Activated naive CD8-positive, alpha-beta T cell treated with anti-CD3 and anti-CD28 coated beads, Interleukin-2, amount 10 ng/mL, durations not matched to agents 7 days and 5 days (primary cell): ENCODE data around the gene RAB8B. TPM values are rescaled to one million over a fixed set of nuclear protein-coding genes. Genes with fewer than 3 reads are reported as not detected.
"Not testable (repeated sequence)": the region's sequence is repeated elsewhere in the genome, so short reads cannot be mapped to it uniquely, and the experiment has no call there.

Experiments used
- ATAC-seq: fragments of 150-1000 bp; cut with Tn5 transposase; one replicate; pipeline ENCODE4 v1.10.0; 2021; ENCODE audit warnings: low read depth, moderate library complexity
- POLR2A ChIA-PET: fragments of 350-600 bp; sonication (Branson Sonifier 250); formaldehyde crosslinking; loops from one replicate; lab custom pipeline; 2021; ENCODE audit warnings: antibody characterized with exemption; lab: Charles Lee
- DNase-seq: peaks from one replicate; pipeline ENCODE4 v3.0.0; 2021
- H3K27ac Mint-ChIP-seq: one replicate; pipeline ENCODE4 v1.8.0; 2022; ENCODE audit warnings: mild to moderate bottlenecking, mixed read lengths
- H3K27me3 Mint-ChIP-seq: one replicate; pipeline ENCODE4 v1.8.0; 2022; ENCODE audit warnings: mild to moderate bottlenecking, moderate library complexity, mixed read lengths
- H3K36me3 Mint-ChIP-seq: one replicate; pipeline ENCODE4 v1.8.0; 2021; ENCODE audit warnings: mild to moderate bottlenecking, mixed read lengths
- H3K4me1 Mint-ChIP-seq: one replicate; pipeline ENCODE4 v1.8.0; 2021; ENCODE audit warnings: mixed read lengths
- H3K4me3 Mint-ChIP-seq: one replicate; pipeline ENCODE4 v1.8.0; 2022; ENCODE audit warnings: mild to moderate bottlenecking, moderate library complexity, mixed read lengths
- H3K9me3 Mint-ChIP-seq: one replicate; pipeline ENCODE4 v1.8.0; 2021; ENCODE audit warnings: mixed read lengths
- total RNA-seq, 2 experiments: library from RNA; stranded (reverse); gene quantifications; one replicate each; pipeline ENCODE4 v1.2.3, GENCODE V29; 2021

The RAB8B gene
- total RNA-seq, 2 experiments from 2014 or later = 111 TPM

DNA sequence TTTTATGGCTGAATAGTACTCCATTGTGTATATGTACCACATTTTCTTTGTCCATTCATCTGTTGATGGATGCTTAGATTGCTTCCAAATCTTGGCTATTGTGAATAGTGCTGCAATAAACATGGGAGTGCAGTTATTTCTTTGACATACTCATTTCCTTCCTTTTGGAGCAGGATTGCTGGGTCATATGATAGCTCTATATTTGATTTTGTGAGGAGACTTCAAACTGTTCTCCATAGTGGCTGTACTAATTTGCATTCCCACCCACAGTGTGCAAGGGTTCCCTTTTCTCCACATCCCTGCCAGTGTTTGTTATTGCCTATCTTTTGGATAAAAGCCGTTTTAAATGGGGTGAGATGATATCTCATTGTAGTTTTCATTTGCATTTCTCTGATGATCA lies 47.7 kb downstream of the RAB8B start:
- ATAC-seq, H3K9me3 Mint-ChIP-seq, POLR2A ChIA-PET, H3K4me3 Mint-ChIP-seq, DNase-seq, H3K27ac Mint-ChIP-seq, H3K27me3 Mint-ChIP-seq: not testable (repeated sequence)
- Mint-ChIP-seq H3K4me1 (peaks cover 45% of the 10 kb centered on the region), H3K36me3 (peaks cover 33% of the 10 kb centered on the region)

DNA sequence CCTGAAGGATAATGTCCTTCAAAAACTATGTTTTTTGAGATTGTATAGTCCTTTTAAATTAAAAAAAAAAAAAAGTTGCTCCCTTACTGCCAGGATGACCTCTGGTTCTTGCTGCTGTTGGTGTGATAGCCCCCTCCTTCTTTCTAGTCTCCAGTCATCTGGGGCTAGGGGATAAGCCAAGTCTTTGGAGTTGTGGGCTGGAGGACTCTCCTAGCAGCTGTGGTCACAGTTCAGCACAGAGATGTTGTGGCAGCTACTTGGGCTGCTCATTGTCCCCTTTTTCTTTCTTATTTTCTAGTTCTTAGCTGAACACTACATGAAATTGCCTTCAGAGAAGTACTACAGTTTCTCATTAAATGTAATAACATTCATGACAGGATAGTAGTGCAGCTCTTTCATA lies 48.8 kb downstream of the RAB8B start:
- H3K27ac Mint-ChIP-seq = peak overlapping the region; percentile 61
- ATAC-seq (no peak), DNase-seq (no peak)
- peaks cover 42% of the 10 kb centered on the region for H3K4me1 Mint-ChIP-seq
- H3K4me3 Mint-ChIP-seq = no peak overlapping the region
- no peaks in the 10 kb centered on the region for H3K9me3 Mint-ChIP-seq
- peaks cover 37% of the 10 kb centered on the region for H3K36me3 Mint-ChIP-seq
- H3K27me3 Mint-ChIP-seq = no peaks in the 10 kb centered on the region
- POLR2A ChIA-PET = interaction anchor here (0.7 to 1.3 kb wide), 4 partner anchors 45 to 249 kb away, joined by 3 to 4 read pairs (median 3); no protein-coding TSS in a partner anchor

DNA sequence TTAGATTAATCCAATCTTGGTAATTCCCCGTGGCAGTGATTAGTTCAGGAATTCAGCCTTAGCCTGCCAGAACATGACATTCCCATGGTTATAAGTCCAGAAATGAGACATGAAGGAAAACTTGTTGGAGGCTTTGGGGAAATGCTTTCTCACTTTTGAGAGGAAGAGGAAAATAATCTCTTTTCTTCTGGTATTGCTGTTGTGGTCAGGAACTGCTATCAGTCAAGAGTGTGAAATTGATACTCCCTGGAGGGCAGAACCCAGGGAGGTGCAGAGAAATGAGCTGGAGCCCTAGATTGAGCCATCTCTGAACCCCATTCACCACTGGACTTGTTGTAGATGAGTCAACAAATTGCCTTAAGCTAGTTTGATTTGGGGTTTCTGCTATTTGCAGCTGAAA lies 49.4 kb downstream of the RAB8B start:
- Mint-ChIP-seq H3K27me3 (no peaks in the 10 kb centered on the region), H3K4me3 (peak overlapping the region; percentile 9), H3K4me1 (peaks cover 40% of the 10 kb centered on the region), H3K9me3 (peaks cover 1% of the 10 kb centered on the region), H3K36me3 (peaks cover 42% of the 10 kb centered on the region), H3K27ac (no peak overlapping the region)
- ATAC-seq (peak; percentile 62), DNase-seq (no peak)
- POLR2A ChIA-PET = interaction anchor here (0.7 to 1.3 kb wide), 6 partner anchors 39 to 249 kb away, joined by 3 to 8 read pairs (median 3); no protein-coding TSS in a partner anchor

DNA sequence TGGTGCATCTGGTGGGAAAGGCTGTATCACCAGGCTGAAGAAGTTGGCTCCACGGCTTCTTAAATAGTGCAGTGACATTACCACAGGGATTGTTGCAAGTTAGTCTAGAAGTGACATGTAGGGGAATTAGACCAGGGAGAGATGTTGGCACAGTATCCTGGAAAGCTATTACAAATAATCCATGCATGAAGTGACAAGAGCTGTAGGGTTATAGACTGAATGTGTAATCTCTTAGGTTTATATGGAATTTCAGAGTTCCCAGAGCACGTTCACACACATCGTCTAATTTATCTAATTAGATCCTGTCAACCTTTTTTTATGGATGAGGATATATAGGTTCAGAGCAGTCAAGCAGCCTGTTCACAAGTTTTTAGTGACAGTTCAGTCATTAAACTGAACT lies 50.7 kb downstream of the RAB8B start:
- Mint-ChIP-seq H3K27me3 (no peaks in the 10 kb centered on the region), H3K36me3 (peaks cover 37% of the 10 kb centered on the region), H3K4me3 (no peak overlapping the region), H3K9me3 (peaks cover 1% of the 10 kb centered on the region), H3K27ac (no peak overlapping the region), H3K4me1 (peaks cover 44% of the 10 kb centered on the region)
- DNase-seq = no peak
- no peak for ATAC-seq
- POLR2A ChIA-PET = interaction anchor here (1.0 to 1.1 kb wide), 2 partner anchors 21 to 38 kb away, joined by 3 read pairs; no protein-coding TSS in a partner anchor

DNA sequence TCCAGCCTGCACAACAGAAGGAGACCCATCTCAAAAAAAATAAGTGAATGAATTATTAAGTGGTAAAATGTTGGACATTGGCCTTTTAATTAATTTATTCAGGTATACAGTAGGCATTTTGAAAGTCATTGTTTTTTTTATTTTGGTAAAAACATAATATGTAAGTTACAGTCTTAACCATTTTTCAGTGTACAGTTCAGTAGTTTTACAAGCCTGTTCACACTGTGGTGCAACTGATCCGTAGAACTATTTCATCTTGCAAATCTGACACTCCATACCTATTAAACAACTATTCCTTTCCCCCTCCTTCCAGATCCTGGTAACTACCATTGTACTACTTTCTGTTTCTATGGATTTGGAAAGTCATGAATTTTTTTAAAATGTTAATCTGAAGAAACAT lies 51.9 kb downstream of the RAB8B start:
- Mint-ChIP-seq H3K27ac (no peak overlapping the region), H3K36me3 (peaks cover 39% of the 10 kb centered on the region), H3K27me3 (no peaks in the 10 kb centered on the region), H3K4me3 (no peak overlapping the region), H3K4me1 (peaks cover 43% of the 10 kb centered on the region), H3K9me3 (peaks cover 1% of the 10 kb centered on the region)
- DNase-seq = no peak
- POLR2A ChIA-PET = no interaction called here
- ATAC-seq = no peak

DNA sequence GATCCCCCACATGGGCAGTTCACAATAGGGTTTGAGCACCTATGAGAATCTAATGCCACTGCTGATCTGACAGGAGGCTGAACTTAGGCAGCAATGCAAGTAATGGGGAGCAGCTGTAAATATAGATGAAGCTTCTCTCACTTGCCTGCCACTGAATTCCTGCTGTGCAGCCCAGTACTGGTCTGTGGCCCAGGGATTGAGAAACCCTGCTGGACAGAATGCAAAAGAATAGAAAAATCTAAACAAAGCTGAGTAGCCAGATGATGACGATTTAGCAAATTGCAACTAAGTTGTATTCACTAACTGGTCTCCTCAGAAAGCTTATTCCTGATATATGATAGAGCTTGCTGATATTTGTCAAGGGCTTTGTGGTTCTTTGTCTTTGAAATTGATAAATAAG lies 53.7 kb downstream of the RAB8B start:
- Mint-ChIP-seq H3K4me1 (peaks cover 37% of the 10 kb centered on the region), H3K27me3 (no peaks in the 10 kb centered on the region), H3K27ac (no peak overlapping the region), H3K36me3 (peaks cover 44% of the 10 kb centered on the region), H3K4me3 (no peak overlapping the region), H3K9me3 (peaks cover 1% of the 10 kb centered on the region)
- no peak for ATAC-seq
- DNase-seq = no peak
- POLR2A ChIA-PET = interaction anchor here (0.9 to 1.6 kb wide), 3 partner anchors 10 to 52 kb away, joined by 3 to 4 read pairs (median 3); no protein-coding TSS in a partner anchor

DNA sequence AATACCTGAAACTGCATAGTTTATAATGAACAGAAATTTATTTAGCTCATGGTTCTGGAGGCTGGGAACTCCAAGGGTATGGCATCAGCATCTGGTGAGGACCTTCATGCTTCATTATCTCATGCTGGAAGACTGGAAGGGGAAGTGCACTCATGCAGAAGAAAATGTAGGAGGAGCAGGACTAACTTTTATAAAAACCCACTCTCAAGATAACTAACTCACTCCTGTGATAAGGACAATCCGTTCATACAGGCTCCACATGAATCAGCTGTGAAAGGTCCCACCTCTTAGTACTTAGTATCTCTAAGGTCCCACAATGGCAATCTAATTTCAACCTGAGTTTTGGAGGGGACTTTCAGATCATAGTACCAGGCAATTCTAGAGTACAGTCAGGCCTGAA lies 54.4 kb downstream of the RAB8B start:
- H3K9me3 Mint-ChIP-seq = peaks cover 1% of the 10 kb centered on the region
- no peak overlapping the region for H3K27ac Mint-ChIP-seq
- peaks cover 33% of the 10 kb centered on the region for H3K4me1 Mint-ChIP-seq
- no peaks in the 10 kb centered on the region for H3K27me3 Mint-ChIP-seq
- ATAC-seq (no peak), DNase-seq (no peak)
- POLR2A ChIA-PET = interaction anchor here (0.9 to 1.6 kb wide), 3 partner anchors 11 to 53 kb away, joined by 3 to 4 read pairs (median 3); no protein-coding TSS in a partner anchor
- H3K36me3 Mint-ChIP-seq = peaks cover 42% of the 10 kb centered on the region
- no peak overlapping the region for H3K4me3 Mint-ChIP-seq

DNA sequence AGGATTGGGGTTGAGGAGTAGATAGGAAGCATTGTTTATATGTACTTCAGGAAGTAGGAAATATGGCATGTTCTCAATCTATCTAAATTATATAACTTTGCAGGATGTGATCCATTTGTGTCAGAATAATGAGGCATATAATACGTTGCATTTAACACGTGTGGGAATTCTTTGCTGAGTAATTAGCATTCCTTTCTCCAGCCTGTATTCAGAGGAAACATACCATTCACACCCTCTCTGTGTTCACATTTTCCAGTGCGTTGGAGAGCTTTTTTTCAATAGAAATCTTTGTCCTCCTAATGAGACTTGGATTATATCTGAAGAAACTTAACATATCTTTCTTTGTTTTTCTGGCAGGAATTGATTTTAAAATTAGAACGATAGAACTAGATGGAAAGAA lies 55.0 kb downstream of the RAB8B start:
- peak overlapping the region; percentile 46 for H3K27ac Mint-ChIP-seq
- H3K4me3 Mint-ChIP-seq = peak overlapping the region; percentile 25
- no peaks in the 10 kb centered on the region for H3K27me3 Mint-ChIP-seq
- peaks cover 29% of the 10 kb centered on the region for H3K4me1 Mint-ChIP-seq
- DNase-seq (no peak), ATAC-seq (no peak)
- H3K9me3 Mint-ChIP-seq = peaks cover 1% of the 10 kb centered on the region
- H3K36me3 Mint-ChIP-seq = peaks cover 42% of the 10 kb centered on the region
- POLR2A ChIA-PET = interaction anchor here (1.6 kb wide), 1 partner anchor 54 kb away, joined by 4 read pairs; no protein-coding TSS in a partner anchor

DNA sequence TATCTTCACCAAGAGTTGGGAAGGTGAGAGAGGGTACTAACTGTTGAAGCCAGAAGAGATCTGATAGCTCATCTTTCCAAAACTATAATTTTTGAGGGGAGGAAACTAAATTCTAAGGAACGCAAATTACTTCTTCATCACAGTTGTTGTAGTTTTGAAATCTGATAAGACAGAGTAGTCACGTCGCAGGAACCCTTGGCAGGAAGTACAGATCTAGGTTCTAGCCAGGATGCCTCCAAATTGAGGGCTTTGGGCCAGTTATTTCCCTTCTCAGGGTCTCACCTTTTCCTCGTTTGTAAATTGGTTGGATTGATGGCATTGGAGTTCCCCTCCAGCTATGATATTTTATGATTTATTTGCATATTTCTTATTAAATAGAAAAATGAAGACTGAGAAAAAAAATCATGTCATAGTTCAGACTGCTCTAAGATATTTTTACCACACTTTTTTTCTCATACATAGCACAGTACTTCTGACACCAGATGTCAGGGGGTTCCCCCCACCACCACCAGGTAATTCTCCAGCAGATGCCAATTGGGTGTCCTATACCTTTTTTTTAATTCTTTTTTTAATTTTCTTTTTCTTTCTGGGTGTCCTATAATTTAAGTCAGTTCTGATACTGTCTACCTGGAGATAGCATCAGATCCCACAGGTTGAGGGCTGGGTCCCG lies 55.7 kb downstream of the RAB8B start:
- Mint-ChIP-seq H3K4me3 (peak overlapping the region; percentile 25), H3K4me1 (peaks cover 26% of the 10 kb centered on the region), H3K9me3 (peaks cover 1% of the 10 kb centered on the region), H3K36me3 (peaks cover 46% of the 10 kb centered on the region), H3K27me3 (no peaks in the 10 kb centered on the region), H3K27ac (peak overlapping the region; percentile 46)
- peak; percentile 70 for ATAC-seq
- no peak for DNase-seq
- POLR2A ChIA-PET = interaction anchor here (1.3 kb wide), 1 partner anchor 53 kb away, joined by 3 read pairs; no protein-coding TSS in a partner anchor

DNA sequence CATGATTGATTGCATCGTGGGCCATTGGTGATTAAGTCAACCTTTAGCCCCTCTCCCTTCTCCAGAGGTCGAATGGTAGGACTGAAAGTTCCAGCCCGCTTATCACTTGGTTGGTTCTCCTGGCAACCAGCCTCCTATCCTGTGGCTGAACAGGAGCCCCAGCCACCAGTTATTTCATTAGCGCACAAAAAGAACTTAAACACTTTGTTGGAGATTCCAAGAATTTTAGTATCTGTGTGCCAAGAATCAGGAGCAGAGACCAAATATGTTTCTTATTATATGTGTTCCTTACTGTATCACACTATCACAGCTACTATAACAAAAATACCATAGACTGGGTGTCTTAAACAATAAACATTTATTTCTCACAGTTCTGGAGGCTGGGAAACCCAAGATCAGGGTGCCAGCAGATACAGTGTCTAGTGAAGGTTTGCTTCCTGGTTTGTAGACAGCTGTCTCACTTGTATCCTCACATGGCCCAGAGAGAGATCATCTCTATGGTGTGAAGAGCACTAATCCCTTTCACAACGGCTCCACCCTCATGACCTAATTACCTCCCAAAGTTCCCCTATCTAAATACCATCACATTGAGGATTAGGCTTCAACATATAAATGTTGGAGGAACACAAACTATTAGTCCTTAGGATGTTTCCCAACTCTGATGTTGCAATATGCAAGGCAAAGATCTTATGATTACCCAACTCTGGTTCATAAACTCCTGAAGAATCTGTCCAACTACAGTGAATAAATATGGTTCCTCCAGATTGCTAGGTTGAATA lies 57.5 kb downstream of the RAB8B start:
- DNase-seq = no peak
- H3K36me3 Mint-ChIP-seq = peaks cover 51% of the 10 kb centered on the region
- peaks cover 31% of the 10 kb centered on the region for H3K4me1 Mint-ChIP-seq
- no peak for ATAC-seq
- H3K4me3 Mint-ChIP-seq = no peak overlapping the region
- H3K9me3 Mint-ChIP-seq = peaks cover 1% of the 10 kb centered on the region
- H3K27me3 Mint-ChIP-seq = no peaks in the 10 kb centered on the region
- POLR2A ChIA-PET = interaction anchor here (1.3 kb wide), 1 partner anchor 55 kb away, joined by 3 read pairs; no protein-coding TSS in a partner anchor
- no peak overlapping the region for H3K27ac Mint-ChIP-seq

DNA sequence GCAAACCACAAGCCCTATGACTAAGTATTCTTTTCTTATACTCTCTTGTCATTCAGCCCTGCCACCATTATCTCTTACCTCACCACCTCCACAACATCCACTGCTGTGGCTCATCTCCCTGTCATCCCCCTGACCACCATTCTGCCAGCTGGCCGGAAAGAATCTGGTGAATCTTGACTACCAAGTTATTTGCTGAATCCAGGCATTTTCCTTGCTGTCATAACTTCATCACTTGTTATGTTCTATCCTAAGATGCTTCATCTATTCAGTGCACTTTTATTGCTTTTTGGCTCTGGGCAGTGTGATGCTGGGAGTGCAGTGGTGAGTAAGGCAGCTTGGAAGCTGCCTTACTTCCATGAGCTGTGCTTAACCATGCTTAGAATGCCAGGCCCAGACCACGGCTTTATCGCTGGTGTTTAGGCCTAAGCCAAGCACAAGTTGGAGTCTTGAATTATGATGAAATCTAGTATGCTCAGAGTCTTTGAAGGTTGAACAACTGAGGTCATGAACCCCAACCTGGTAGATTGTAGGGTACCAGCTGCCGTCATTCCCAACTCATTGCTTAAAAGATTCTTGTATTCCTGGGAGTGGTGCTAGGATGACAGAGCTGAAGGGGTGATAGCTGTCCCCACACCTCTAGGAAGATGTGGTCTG lies 61.0 kb downstream of the RAB8B start:
- Mint-ChIP-seq H3K27ac (no peak overlapping the region), H3K36me3 (peaks cover 41% of the 10 kb centered on the region), H3K4me1 (peaks cover 11% of the 10 kb centered on the region), H3K9me3 (no peaks in the 10 kb centered on the region), H3K4me3 (no peak overlapping the region), H3K27me3 (no peaks in the 10 kb centered on the region)
- DNase-seq = no peak
- no peak for ATAC-seq
- POLR2A ChIA-PET = no interaction called here

DNA sequence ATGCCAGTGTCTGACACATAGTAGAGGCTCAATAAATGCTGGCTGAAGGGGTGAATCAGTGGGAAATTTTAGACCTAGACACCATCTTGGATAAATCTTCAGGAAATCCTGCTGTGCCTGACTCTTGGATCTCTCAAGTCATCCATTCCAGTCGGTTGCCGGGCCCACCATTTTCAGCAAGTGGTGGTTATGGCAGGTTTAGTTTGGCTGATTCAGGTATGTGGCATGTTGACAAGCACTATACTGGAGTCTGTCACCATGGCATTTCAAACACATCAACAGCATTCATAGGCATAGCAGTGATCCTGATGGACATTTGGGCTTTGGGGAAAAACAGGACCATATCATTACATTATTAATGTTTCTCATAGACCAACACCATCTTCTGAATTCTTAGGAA lies 62.3 kb downstream of the RAB8B start:
- no peak overlapping the region for H3K4me3 Mint-ChIP-seq
- DNase-seq (no peak), ATAC-seq (no peak)
- POLR2A ChIA-PET = no interaction called here
- H3K27me3 Mint-ChIP-seq = no peaks in the 10 kb centered on the region
- peaks cover 10% of the 10 kb centered on the region for H3K4me1 Mint-ChIP-seq
- no peak overlapping the region for H3K27ac Mint-ChIP-seq
- peaks cover 37% of the 10 kb centered on the region for H3K36me3 Mint-ChIP-seq
- no peaks in the 10 kb centered on the region for H3K9me3 Mint-ChIP-seq

DNA sequence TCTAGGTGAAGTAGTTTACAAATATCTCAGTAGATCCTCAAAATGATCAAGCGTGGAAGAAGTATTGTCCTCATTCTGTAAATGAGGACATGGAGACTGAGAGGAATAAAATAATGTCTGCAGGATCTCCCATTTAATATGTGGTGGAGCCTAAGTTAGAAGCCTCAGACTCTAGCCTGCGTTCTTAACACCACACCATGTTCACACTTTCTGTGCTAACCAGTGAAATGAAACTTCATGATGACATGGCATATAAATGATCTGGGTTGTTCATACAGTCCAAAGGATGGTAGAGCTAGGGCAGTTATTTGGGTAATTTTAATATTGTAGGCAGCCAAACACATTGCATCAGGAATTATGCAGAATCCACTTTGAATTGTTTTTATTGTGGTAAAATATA lies 62.9 kb downstream of the RAB8B start:
- peaks cover 31% of the 10 kb centered on the region for H3K36me3 Mint-ChIP-seq

More for the DNA sequence above, 62.9 kb downstream of the RAB8B start:
- Mint-ChIP-seq H3K4me1 (peaks cover 9% of the 10 kb centered on the region), H3K9me3 (no peaks in the 10 kb centered on the region), H3K4me3 (no peak overlapping the region), H3K27ac (no peak overlapping the region), H3K27me3 (no peaks in the 10 kb centered on the region)
- no peak for ATAC-seq
- DNase-seq = no peak
- POLR2A ChIA-PET = no interaction called here
